NCI-H460 (cell line): ENCODE data around the gene GLTPD2. TPM values are rescaled to one million over a fixed set of nuclear protein-coding genes. Genes with fewer than 3 reads are reported as not detected.
"Not testable (repeated sequence)": the region's sequence is repeated elsewhere in the genome, so short reads cannot be mapped to it uniquely, and the experiment has no call there.

Source experiments
- DNase-seq: peaks from one replicate; pipeline ENCODE4 v3.0.0-alpha.2; 2016; ENCODE audit warnings: low read depth; ENCODE audit errors: extremely low read depth
- total RNA-seq: library from RNA; depleted of rRNA; stranded (reverse); fragments of >200 nt; shearing (Covaris generic); gene quantifications from 2 replicates; pipeline ENCODE4 v1.2.3, GENCODE V29; 2014

GLTPD2 gene
- total RNA-seq, 1 experiment from 2014 or later = not detected

GRCh38 chr17:4806777-4807604, 18.2 kb downstream of the GLTPD2 start, which contains the start of gene PLD2:
TSS of gene PLD2 (plus strand) at chr17:4807152. CDS start at chr17:4807773, 621 bp downstream.
- peak; percentile 84 for DNase-seq

- DNase-seq = no peak
Observed at GRCh38 chr17:4807605-4808377, 19.0 kb downstream of the GLTPD2 start.

GRCh38 chr17:4808378-4808767, 19.6 kb downstream of the GLTPD2 start:
- DNase-seq = no peak

DNA sequence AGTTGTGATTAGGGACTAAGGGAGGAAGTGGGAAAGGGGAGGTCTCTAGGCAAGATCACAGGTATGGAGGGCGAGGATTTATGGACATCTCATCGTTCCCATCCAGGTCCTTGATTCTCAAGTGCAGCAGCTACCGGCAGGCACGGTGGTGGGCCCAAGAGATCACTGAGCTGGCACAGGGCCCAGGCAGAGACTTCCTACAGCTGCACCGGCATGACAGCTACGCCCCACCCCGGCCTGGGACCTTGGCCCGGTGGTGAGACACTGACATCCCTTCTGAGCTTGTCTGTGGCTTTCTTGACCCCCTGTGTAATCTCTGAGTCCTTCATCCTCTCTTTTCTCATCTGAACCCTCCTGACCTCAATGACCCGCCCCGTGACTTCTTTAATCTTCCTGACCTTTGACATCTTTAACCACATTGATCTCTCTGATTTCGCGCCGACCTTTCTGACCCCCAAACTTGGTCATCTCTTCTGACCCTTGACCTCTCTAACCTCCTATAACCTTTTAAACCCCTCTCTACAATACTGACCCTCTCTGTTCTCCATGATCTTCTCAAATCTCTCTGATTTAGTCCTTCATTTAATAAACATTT, 22.0 kb downstream of the GLTPD2 start:
- no peak for DNase-seq

DNA sequence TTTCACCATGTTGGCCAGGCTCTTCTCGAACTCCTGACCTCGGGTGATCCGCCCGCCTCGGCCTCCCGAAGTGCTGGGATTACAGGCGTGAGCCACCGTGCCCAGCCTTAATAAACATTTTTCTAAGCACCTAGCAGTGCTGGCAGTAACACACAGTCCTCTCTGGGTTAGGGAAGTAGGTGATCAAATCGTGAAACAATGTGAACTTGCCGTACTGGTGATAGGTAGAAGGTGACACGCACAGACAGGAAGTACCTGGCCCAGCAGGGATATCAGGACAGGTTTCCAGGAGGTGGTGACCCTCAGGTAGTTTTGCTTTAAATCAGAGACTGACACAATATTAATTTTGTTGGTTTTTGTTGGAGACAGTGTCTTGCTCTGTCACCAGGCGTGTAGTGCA, 22.7 kb downstream of the GLTPD2 start:
- no peak for DNase-seq

DNA sequence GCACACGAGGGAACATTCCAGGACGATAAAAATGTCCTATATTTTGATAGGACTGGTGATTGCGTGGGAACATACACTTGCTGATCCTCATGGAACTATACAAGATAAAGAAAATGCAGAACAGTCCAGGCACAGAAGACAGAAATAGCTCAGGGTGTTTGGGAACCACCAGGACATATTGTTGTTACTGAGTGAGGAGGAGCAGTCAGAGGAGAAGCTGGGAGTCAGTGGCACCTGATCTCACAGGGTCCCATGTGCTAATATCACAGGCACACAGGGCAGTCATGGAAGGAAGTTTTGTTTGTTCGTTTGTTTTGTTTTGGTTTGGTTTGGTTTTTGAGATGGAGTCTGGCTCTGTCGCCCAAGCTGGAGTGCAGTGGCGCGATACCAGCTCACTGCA, 23.9 kb downstream of the GLTPD2 start:
- no peak for DNase-seq

DNA sequence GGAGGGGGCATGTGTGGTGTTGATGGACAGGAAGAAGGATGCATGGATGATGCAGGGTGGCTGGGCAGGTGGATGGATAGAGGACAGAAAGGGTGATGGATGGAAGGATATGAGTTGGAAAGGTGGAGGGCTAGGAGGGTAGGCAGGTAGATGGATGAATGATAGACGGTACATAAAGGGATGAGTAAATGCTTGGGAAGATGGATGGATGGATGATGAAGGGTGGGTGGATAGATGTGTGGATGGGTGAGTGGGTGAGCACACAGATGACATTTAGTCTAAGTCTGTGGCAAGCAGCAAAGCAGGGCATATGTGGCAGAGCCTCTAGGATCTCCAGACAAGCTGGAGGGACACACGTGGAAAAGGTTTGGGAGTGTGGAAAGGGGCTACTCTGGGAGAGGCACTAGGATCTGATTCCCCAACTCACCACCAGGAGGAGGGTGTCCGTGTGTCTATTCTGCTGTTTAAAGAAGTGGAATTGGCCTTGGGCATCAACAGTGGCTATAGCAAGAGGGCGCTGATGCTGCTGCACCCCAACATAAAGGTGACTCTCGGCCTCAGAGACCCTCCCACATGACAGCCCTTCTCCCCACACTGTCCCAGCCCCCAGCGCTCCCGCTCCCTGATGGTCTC, 26.4 kb downstream of the GLTPD2 start:
- no peak for DNase-seq

- DNase-seq = no peak
Observed at GRCh38 chr17:4816826-4817225, 28.1 kb downstream of the GLTPD2 start.

- DNase-seq = no peak
Observed at GRCh38 chr17:4818276-4818675, 29.5 kb downstream of the GLTPD2 start.

GRCh38 chr17:4822835-4823234, 34.1 kb downstream of the GLTPD2 start:
- DNase-seq = no peak

- no peak for DNase-seq
Observed at GRCh38 chr17:4823373-4824089, 34.8 kb downstream of the GLTPD2 start.

DNA sequence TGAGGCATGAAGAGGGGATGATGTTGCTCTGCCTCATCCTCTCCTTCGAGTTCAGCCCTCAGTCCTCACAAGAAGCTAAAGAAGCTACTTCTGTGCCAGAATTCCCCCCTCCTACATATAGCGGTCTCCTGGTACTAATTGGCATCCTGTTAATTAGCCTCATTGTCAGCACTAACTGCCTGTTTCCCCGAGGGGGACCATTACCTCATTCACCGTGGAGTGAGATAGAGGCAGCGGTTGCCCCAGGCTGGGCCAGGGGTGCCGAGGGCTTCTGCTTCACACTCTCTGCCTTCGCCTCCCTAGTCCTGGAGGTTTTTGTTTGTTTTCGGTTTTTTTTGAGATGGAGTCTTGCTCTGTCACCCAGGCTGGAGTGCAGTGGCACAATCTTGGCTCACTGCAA, 38.6 kb downstream of the GLTPD2 start:
- no peak for DNase-seq

DNA sequence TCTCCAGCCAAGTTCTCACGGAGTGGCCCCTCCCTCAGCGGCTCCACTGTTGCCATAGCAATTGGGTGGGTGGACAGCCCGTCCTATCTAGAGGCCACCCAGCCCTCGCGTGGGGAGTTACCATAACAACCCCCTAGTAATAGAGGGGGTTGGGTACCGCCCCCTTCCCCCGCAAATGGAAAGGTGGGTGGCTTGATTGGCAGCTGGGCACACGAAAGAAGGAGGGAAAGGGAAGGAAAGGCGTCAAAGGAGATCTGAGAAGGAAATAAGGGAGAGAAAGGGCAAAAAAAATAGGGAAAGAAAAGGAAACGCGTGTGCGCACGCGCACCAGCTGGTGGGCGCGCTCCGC, 44.0 kb downstream of the GLTPD2 start:
- not testable (repeated sequence) for DNase-seq

- DNase-seq = peak; percentile 90
Observed at GRCh38 chr17:4833178-4833940, 44.6 kb downstream of the GLTPD2 start, which contains the start of gene MINK1. TSS of gene MINK1 (plus strand) at chr17:4833340. CDS start at chr17:4833584, 244 bp downstream.

DNA sequence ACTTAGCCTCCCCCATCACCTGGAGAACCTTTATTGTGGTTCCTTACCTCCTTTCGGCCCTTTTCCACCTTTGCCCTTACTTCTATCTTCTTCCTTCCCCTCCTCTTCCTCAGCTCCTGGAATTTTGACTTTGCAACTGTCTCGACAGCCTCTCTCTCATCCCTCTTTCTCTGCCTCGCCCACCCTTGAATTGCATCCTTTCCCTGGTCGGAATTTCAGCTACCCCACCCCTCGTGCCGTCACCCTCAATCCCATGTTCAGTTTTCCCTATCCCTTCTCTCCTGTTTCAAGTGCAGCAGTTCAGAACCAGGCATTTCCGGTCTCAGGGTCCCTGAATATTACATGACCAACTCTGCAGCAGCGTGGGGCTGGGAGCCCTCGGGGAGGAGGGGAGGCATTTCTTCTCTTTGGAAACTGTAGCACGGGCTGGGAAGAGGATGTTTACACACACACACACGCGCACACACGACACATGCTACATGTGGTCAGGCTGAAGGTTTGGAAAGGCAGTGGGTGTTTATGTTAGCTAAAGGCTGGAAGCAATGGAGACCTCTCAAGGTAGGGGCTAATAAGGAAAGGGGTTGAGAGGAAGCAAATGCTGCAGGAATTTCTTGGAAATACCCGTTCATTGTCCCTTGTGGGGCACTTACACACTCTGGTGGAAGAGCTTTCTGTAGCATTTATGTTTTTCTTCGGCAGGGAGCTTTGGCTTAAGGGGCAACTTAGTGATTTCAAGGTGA, 45.3 kb downstream of the GLTPD2 start:
- DNase-seq = no peak

GRCh38 chr17:4834681-4835020, 45.9 kb downstream of the GLTPD2 start:
- DNase-seq = no peak

- no peak for DNase-seq
Observed at GRCh38 chr17:4836221-4836620, 47.5 kb downstream of the GLTPD2 start.

- no peak for DNase-seq
Observed at GRCh38 chr17:4837471-4838308, 48.9 kb downstream of the GLTPD2 start.
